Esophagus muscularis mucosa (tissue), 4 donors: ENCODE results near the gene ZC3H12C.

Source experiments
- EP300 ChIP-seq: sonication (generic); formaldehyde crosslinking; IDR thresholded peaks from one replicate; pipeline ENCODE4 v1.6.1; 2017; ENCODE audit warnings: antibody characterized with exemption
- POLR2A ChIP-seq: fragments of 450-650 bp; IDR thresholded peaks from one replicate; pipeline ENCODE4 v1.6.1; 2017; ENCODE audit warnings: antibody characterized with exemption, moderate library complexity, mild to moderate bottlenecking, low read depth
- TF ChIP-seq, protein P1 (sequence below), 3 experiments: fragments of 200-600 bp in 2 of 3; fragments of 450-650 bp in 1 of 3; sonication (generic) in 2 of 3; IDR thresholded peaks; one replicate each; pipeline ENCODE4 v1.5.1; 2017 to 2019; ENCODE audit warnings: antibody characterized with exemption in 3 of 3, mild to moderate bottlenecking in 2 of 3, moderate library complexity in 1 of 3

DNA sequence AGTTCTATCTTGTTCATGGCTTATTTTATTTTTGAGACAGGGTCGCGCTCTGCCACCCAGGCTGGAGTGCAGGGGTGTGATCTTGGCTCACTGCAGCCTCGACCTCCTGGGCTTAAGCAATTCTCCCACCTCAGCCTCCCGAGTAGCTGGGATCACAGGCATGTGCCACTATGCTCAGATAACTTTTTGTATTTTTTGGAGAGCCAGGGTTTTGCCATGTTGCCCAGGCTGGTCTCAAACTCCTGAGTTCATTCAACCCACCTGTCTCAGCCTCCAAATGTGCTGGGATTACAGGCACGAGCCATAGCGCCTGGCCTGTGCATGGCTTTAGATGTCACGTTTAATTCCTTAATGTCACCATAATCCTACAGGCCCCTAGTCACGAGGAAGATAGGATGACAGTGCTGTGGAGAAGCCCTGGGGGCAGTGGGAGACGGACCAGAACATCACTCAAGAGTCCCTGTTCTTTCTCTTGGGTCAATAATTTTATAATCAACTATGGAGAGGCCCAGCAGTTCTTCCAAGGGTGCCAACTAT lies 103.8 kb downstream of the ZC3H12C start:
- TF ChIP-seq, protein P1, sequence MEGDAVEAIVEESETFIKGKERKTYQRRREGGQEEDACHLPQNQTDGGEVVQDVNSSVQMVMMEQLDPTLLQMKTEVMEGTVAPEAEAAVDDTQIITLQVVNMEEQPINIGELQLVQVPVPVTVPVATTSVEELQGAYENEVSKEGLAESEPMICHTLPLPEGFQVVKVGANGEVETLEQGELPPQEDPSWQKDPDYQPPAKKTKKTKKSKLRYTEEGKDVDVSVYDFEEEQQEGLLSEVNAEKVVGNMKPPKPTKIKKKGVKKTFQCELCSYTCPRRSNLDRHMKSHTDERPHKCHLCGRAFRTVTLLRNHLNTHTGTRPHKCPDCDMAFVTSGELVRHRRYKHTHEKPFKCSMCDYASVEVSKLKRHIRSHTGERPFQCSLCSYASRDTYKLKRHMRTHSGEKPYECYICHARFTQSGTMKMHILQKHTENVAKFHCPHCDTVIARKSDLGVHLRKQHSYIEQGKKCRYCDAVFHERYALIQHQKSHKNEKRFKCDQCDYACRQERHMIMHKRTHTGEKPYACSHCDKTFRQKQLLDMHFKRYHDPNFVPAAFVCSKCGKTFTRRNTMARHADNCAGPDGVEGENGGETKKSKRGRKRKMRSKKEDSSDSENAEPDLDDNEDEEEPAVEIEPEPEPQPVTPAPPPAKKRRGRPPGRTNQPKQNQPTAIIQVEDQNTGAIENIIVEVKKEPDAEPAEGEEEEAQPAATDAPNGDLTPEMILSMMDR (IDR thresholded peaks at IDR 0.05), result no peak
- TF ChIP-seq POLR2A (no peak), EP300 (no peak)
